WTC11 (cell line): ENCODE measurements around the gene LTBP2. TPM values are rescaled to one million over a fixed set of nuclear protein-coding genes. Genes with fewer than 3 reads are reported as not detected.

Source experiments
- ATAC-seq: fragments of 200-7000 bp; cut with Tn5 transposase; 2 replicates; pipeline ENCODE4 v1.10.0; 2021; ENCODE audit warnings: mild to moderate bottlenecking, moderate library complexity
- CTCF ChIA-PET: fragments of 300-600 bp; sonication (Branson Sonifier 250); formaldehyde crosslinking; loops from one replicate; lab custom pipeline; 2021; ENCODE audit warnings: antibody characterized with exemption; lab: Charles Lee
- POLR2A ChIA-PET: fragments of 350-600 bp; sonication (Branson Sonifier 250); formaldehyde crosslinking; loops from one replicate; lab custom pipeline; 2021; ENCODE audit warnings: antibody characterized with exemption; lab: Charles Lee
- DNase-seq: peaks from one replicate; pipeline ENCODE4 v3.0.0; 2021; ENCODE audit warnings: low spot score
- H3K27ac Mint-ChIP-seq: 2 replicates; pipeline ENCODE4 v1.8.0; 2021; ENCODE audit warnings: mixed read lengths
- H3K27me3 Mint-ChIP-seq: 2 replicates; pipeline ENCODE4 v1.8.0; 2021; ENCODE audit warnings: low read depth, mild to moderate bottlenecking, moderate library complexity, mixed read lengths
- H3K36me3 Mint-ChIP-seq: 2 replicates; pipeline ENCODE4 v1.8.0; 2021; ENCODE audit warnings: mixed read lengths
- H3K4me1 Mint-ChIP-seq: 2 replicates; pipeline ENCODE4 v1.8.0; 2022; ENCODE audit warnings: mixed read lengths
- H3K4me3 Mint-ChIP-seq: 2 replicates; pipeline ENCODE4 v1.8.0; 2021; ENCODE audit warnings: mild to moderate bottlenecking, moderate library complexity, mixed read lengths
- H3K9me3 Mint-ChIP-seq: 2 replicates; pipeline ENCODE4 v1.8.0; 2021; ENCODE audit warnings: mixed read lengths
- AFF4 ChIP-seq: sonication (generic); formaldehyde crosslinking; IDR thresholded peaks from 2 replicates; pipeline ENCODE4 v1.8.1; 2023; ENCODE audit warnings: mild to moderate bottlenecking, missing genetic modification reagents, borderline replicate concordance
- CBFB ChIP-seq: sonication (generic); formaldehyde crosslinking; IDR thresholded peaks from 2 replicates; pipeline ENCODE4 v1.8.1; 2022; ENCODE audit warnings: mild to moderate bottlenecking, low read depth, missing genetic modification reagents
- ESRRA ChIP-seq: sonication (generic); formaldehyde crosslinking; IDR thresholded peaks from 2 replicates; pipeline ENCODE4 v1.8.1; 2022; ENCODE audit warnings: mild to moderate bottlenecking, missing genetic modification reagents, borderline replicate concordance
- ETV6 ChIP-seq: sonication (generic); formaldehyde crosslinking; IDR thresholded peaks from 2 replicates; pipeline ENCODE4 v1.8.1; 2022; ENCODE audit warnings: mild to moderate bottlenecking, missing genetic modification reagents
- GABPB1 ChIP-seq: sonication (generic); formaldehyde crosslinking; IDR thresholded peaks from 2 replicates; pipeline ENCODE4 v1.8.1; 2023; ENCODE audit warnings: mild to moderate bottlenecking, missing genetic modification reagents
- JAZF1 ChIP-seq: fragments of 250-450 bp; sonication (Bioruptor Pico); IDR thresholded peaks from 2 replicates; pipeline ENCODE4 v1.9.0; 2021; ENCODE audit warnings: moderate library complexity, mild to moderate bottlenecking, inconsistent platforms
- NFYB ChIP-seq: sonication (generic); formaldehyde crosslinking; conservative IDR thresholded peaks from 2 replicates; pipeline ENCODE4 v1.8.0; 2022; ENCODE audit warnings: low read depth, missing genetic modification reagents
- NR1H2 ChIP-seq: sonication (generic); formaldehyde crosslinking; IDR thresholded peaks from 2 replicates; pipeline ENCODE4 v1.9.0; 2021; ENCODE audit warnings: mild to moderate bottlenecking, moderate library complexity, missing genetic modification reagents
- PRRX2 ChIP-seq: fragments of 250-450 bp; sonication (Bioruptor Pico); IDR thresholded peaks from 2 replicates; pipeline ENCODE4 v1.8.0; 2021; ENCODE audit warnings: mild to moderate bottlenecking
- RORB ChIP-seq: fragments of 250-450 bp; sonication (Bioruptor Pico); IDR thresholded peaks from 2 replicates; pipeline ENCODE4 v1.9.0; 2021; ENCODE audit warnings: mild to moderate bottlenecking
- SMAD3 ChIP-seq: sonication (generic); formaldehyde crosslinking; IDR thresholded peaks from 2 replicates; pipeline ENCODE4 v1.8.0; 2022; ENCODE audit warnings: missing genetic modification reagents, mild to moderate bottlenecking, borderline replicate concordance
- TEAD1 ChIP-seq: sonication (generic); formaldehyde crosslinking; IDR thresholded peaks from 2 replicates; pipeline ENCODE4 v1.8.0; 2022; ENCODE audit warnings: mild to moderate bottlenecking, missing genetic modification reagents
- TP53 ChIP-seq: sonication (generic); formaldehyde crosslinking; IDR thresholded peaks from 2 replicates; pipeline ENCODE4 v1.8.1; 2023; ENCODE audit warnings: mild to moderate bottlenecking, missing genetic modification reagents
- USF1 ChIP-seq: sonication (generic); formaldehyde crosslinking; IDR thresholded peaks from 2 replicates; pipeline ENCODE4 v1.8.0; 2022; ENCODE audit warnings: mild to moderate bottlenecking, missing genetic modification reagents
- ZNF138 ChIP-seq: sonication (generic); formaldehyde crosslinking; conservative IDR thresholded peaks from 2 replicates; pipeline ENCODE4 v1.8.1; 2022; ENCODE audit warnings: mild to moderate bottlenecking, moderate library complexity, missing genetic modification reagents
- ZNF263 ChIP-seq: sonication (generic); formaldehyde crosslinking; IDR thresholded peaks from 2 replicates; pipeline ENCODE4 v1.8.1; 2022; ENCODE audit warnings: low read depth, mild to moderate bottlenecking, moderate library complexity, missing genetic modification reagents
- ZNF416 ChIP-seq: fragments of 250-450 bp; sonication (Bioruptor Pico); IDR thresholded peaks from 2 replicates; pipeline ENCODE4 v1.9.0; 2021; ENCODE audit warnings: mild to moderate bottlenecking, inconsistent platforms
- ZNF425 ChIP-seq: fragments of 250-450 bp; sonication (Bioruptor Pico); conservative IDR thresholded peaks from 2 replicates; pipeline ENCODE4 v1.9.0; 2021; ENCODE audit warnings: mild to moderate bottlenecking
- ZNF671 ChIP-seq: fragments of 250-450 bp; sonication (Bioruptor Pico); IDR thresholded peaks from 2 replicates; pipeline ENCODE4 v1.8.0; 2021; ENCODE audit warnings: mild to moderate bottlenecking
- total RNA-seq: library from RNA; stranded (reverse); gene quantifications from 3 replicates; pipeline ENCODE4 v1.2.3, GENCODE V29; 2021
- TF ChIP-seq, protein P1 (sequence below): sonication (generic); formaldehyde crosslinking; IDR thresholded peaks from 2 replicates; pipeline ENCODE4 v1.8.1; 2022; ENCODE audit warnings: missing genetic modification reagents, borderline replicate concordance
- TF ChIP-seq, protein P2 (sequence below): fragments of 250-450 bp; sonication (Bioruptor Pico); IDR thresholded peaks from 2 replicates; pipeline ENCODE4 v2.1.2; 2022; ENCODE audit warnings: mild to moderate bottlenecking, moderate library complexity
- TF ChIP-seq, protein P3 (sequence below): fragments of 250-450 bp; sonication (Bioruptor Pico); IDR thresholded peaks from 2 replicates; pipeline ENCODE4 v1.8.0; 2021; ENCODE audit warnings: mild to moderate bottlenecking

The LTBP2 gene
- total RNA-seq, 1 experiment from 2014 or later: 1.2 TPM

DNA sequence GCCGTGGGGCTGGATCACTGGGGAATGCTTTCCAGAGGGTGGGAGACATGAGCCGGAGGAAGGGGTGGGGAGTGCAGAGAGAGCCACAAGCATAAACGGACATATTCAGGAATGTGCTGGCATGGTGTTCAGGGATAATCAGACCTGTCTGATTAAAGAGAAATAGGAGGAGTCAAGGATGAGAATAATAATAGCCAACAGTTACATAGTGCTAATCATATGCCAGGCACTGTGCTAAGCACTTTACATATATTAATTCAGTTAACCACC lies 43.7 kb downstream of the LTBP2 start:
- POLR2A ChIA-PET: no interaction called here
- ATAC-seq: no peak
- Mint-ChIP-seq H3K4me3 (no peak overlapping the region), H3K4me1 (peaks cover 20% of the 10 kb centered on the region), H3K9me3 (no peaks in the 10 kb centered on the region), H3K36me3 (no peaks in the 10 kb centered on the region), H3K27me3 (no peaks in the 10 kb centered on the region), H3K27ac (no peak overlapping the region)
- no peak for DNase-seq
- CTCF ChIA-PET: interaction anchor here (7.1 kb wide), 1 partner anchor 43 kb away, joined by 110 read pairs; the partner anchor contains the start of gene LTBP2
- TF ChIP-seq TP53 (CRISPR knock-in tag) (no peak), ZNF671 (no peak), PRRX2 (CRISPR knock-in tag) (no peak), ZNF425 (CRISPR knock-in tag) (no peak), NR1H2 (CRISPR knock-in tag) (no peak), ETV6 (CRISPR knock-in tag) (no peak)
- TF ChIP-seq, all 79 proteins: peak for 0

GRCh38 chr14:74567646-74568379 lies 44.2 kb downstream of the LTBP2 start:
- no peak overlapping the region for H3K4me3 Mint-ChIP-seq
- TF ChIP-seq TEAD1 (CRISPR knock-in tag) (no peak), ZNF263 (CRISPR knock-in tag) (no peak), PRRX2 (CRISPR knock-in tag) (no peak), AFF4 (no peak), ESRRA (no peak)
- H3K4me1 Mint-ChIP-seq: peaks cover 21% of the 10 kb centered on the region
- ChIA-PET CTCF (interaction anchor here (1.1 to 3.0 kb wide), 2 partner anchors 41 to 43 kb away, joined by 3 to 12 read pairs; no protein-coding TSS in a partner anchor), POLR2A (no interaction called here)
- DNase-seq (no peak), ATAC-seq (no peak)
- H3K36me3 Mint-ChIP-seq: no peaks in the 10 kb centered on the region
- H3K27me3 Mint-ChIP-seq: no peaks in the 10 kb centered on the region
- no peak overlapping the region for H3K27ac Mint-ChIP-seq
- H3K9me3 Mint-ChIP-seq: no peaks in the 10 kb centered on the region

DNA sequence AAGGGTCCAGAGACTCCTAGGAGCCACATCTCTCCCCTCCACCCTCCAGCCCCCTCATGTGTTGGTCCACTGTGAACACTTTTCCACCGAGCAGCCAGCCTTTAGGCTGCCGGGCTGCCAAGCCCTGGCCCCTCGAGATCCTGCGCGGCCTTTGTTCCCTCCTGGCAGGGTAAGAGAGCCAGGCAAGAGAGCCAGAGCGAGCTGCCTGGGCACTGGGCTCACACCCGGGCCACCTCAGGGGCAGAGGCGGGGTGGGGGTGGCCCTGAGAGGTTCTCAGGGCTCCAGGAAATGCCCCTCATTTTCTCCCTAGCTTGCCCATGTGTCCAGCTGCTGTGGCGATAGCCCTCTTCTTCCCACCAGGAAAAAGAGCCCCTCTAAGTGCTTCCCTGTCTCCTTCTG lies 44.8 kb downstream of the LTBP2 start:
- H3K27ac Mint-ChIP-seq: no peak overlapping the region
- H3K4me1 Mint-ChIP-seq: peaks cover 18% of the 10 kb centered on the region
- no peak overlapping the region for H3K4me3 Mint-ChIP-seq
- DNase-seq: no peak
- POLR2A ChIA-PET: no interaction called here
- no peaks in the 10 kb centered on the region for H3K36me3 Mint-ChIP-seq
- no peaks in the 10 kb centered on the region for H3K27me3 Mint-ChIP-seq
- H3K9me3 Mint-ChIP-seq: no peaks in the 10 kb centered on the region
- ATAC-seq: no peak
- CTCF ChIA-PET: interaction anchor here (0.9 to 3.0 kb wide), 3 partner anchors 8 to 44 kb away, joined by 3 to 12 read pairs (median 4); no protein-coding TSS in a partner anchor
- TF ChIP-seq ZNF416 (CRISPR knock-in tag) (no peak), CBFB (CRISPR knock-in tag) (no peak), JAZF1 (CRISPR knock-in tag) (no peak), SMAD3 (CRISPR knock-in tag) (no peak), NFYB (CRISPR knock-in tag) (no peak), GABPB1 (CRISPR knock-in tag) (no peak), RORB (CRISPR knock-in tag) (no peak), ZNF263 (CRISPR knock-in tag) (no peak), USF1 (no peak), TEAD1 (CRISPR knock-in tag) (no peak), ZNF138 (CRISPR knock-in tag) (no peak)
- TF ChIP-seq, protein P1, sequence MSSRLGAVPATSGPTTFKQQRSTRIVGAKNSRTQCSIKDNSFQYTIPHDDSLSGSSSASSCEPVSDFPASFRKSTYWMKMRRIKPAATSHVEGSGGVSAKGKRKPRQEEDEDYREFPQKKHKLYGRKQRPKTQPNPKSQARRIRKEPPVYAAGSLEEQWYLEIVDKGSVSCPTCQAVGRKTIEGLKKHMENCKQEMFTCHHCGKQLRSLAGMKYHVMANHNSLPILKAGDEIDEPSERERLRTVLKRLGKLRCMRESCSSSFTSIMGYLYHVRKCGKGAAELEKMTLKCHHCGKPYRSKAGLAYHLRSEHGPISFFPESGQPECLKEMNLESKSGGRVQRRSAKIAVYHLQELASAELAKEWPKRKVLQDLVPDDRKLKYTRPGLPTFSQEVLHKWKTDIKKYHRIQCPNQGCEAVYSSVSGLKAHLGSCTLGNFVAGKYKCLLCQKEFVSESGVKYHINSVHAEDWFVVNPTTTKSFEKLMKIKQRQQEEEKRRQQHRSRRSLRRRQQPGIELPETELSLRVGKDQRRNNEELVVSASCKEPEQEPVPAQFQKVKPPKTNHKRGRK: no peak
- TF ChIP-seq, protein P2, sequence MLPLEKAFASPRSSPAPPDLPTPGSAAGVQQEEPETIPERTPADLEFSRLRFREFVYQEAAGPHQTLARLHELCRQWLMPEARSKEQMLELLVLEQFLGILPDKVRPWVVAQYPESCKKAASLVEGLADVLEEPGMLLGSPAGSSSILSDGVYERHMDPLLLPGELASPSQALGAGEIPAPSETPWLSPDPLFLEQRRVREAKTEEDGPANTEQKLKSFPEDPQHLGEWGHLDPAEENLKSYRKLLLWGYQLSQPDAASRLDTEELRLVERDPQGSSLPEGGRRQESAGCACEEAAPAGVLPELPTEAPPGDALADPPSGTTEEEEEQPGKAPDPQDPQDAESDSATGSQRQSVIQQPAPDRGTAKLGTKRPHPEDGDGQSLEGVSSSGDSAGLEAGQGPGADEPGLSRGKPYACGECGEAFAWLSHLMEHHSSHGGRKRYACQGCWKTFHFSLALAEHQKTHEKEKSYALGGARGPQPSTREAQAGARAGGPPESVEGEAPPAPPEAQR: no peak
- TF ChIP-seq, protein P3, sequence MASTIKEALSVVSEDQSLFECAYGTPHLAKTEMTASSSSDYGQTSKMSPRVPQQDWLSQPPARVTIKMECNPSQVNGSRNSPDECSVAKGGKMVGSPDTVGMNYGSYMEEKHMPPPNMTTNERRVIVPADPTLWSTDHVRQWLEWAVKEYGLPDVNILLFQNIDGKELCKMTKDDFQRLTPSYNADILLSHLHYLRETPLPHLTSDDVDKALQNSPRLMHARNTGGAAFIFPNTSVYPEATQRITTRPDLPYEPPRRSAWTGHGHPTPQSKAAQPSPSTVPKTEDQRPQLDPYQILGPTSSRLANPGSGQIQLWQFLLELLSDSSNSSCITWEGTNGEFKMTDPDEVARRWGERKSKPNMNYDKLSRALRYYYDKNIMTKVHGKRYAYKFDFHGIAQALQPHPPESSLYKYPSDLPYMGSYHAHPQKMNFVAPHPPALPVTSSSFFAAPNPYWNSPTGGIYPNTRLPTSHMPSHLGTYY: no peak
